T follicular helper cell (primary cell): ENCODE data around the gene LAMC1.
"Not testable (repeated sequence)": the region's sequence is repeated elsewhere in the genome, so short reads cannot be mapped to it uniquely, and the experiment has no call there.

Source experiments
- DNase-seq: peaks from one replicate; pipeline ENCODE4 v3.0.0-alpha.2; 2020; ENCODE audit warnings: low read depth

LAMC1 gene

GRCh38 chr1:183043872-183044854, 20.9 kb downstream of the LAMC1 start:
- DNase-seq: no peak

GRCh38 chr1:183044893-183045649, 21.9 kb downstream of the LAMC1 start:
- DNase-seq: no peak

GRCh38 chr1:183048087-183049085, 25.2 kb downstream of the LAMC1 start:
- DNase-seq: no peak

- DNase-seq: no peak
Observed at GRCh38 chr1:183051546-183051945, 28.3 kb downstream of the LAMC1 start.

- DNase-seq: no peak
Observed at GRCh38 chr1:183052861-183053260, 29.6 kb downstream of the LAMC1 start.

GRCh38 chr1:183058851-183059502, 35.8 kb downstream of the LAMC1 start:
- DNase-seq: no peak

GRCh38 chr1:183061194-183061593, 38.0 kb downstream of the LAMC1 start:
- no peak for DNase-seq

- DNase-seq: no peak
Observed at GRCh38 chr1:183063349-183063748, 40.1 kb downstream of the LAMC1 start.

GRCh38 chr1:183065168-183065706, 42.0 kb downstream of the LAMC1 start:
- no peak for DNase-seq

GRCh38 chr1:183066432-183066831, 43.2 kb downstream of the LAMC1 start:
- not testable (repeated sequence) for DNase-seq

GRCh38 chr1:183069562-183070216, 46.5 kb downstream of the LAMC1 start:
- no peak for DNase-seq

GRCh38 chr1:183070234-183070922, 47.2 kb downstream of the LAMC1 start:
- no peak for DNase-seq

- no peak for DNase-seq
Observed at GRCh38 chr1:183070923-183071618, 47.9 kb downstream of the LAMC1 start.

GRCh38 chr1:183072595-183072994, 49.4 kb downstream of the LAMC1 start:
- not testable (repeated sequence) for DNase-seq

GRCh38 chr1:183073320-183073719, 50.1 kb downstream of the LAMC1 start:
- DNase-seq: no peak

- DNase-seq: no peak
Observed at GRCh38 chr1:183074215-183074614, 51.0 kb downstream of the LAMC1 start.

GRCh38 chr1:183075861-183076260, 52.6 kb downstream of the LAMC1 start:
- no peak for DNase-seq

- DNase-seq: no peak
Observed at GRCh38 chr1:183077097-183077496, 53.9 kb downstream of the LAMC1 start.
